GM18951 (cell line): ENCODE data around the gene ANXA11.

Experiments used
- POLR2A ChIP-seq: IDR thresholded peaks from 4 replicates; pipeline ENCODE4 v1.6.1; 2011; ENCODE audit warnings: mild to moderate bottlenecking; ENCODE audit not compliant: insufficient read length, insufficient read depth; ENCODE audit errors: extremely low read depth
- in situ Hi-C: fragments of 300-500 bp; cut with MboI; formaldehyde crosslinking; loops from one replicate; pipeline ENCODE4 v1.12.0; 2022; ENCODE audit warnings: low sequenced_read_pairs, mixed read lengths, inconsistent platforms; ENCODE audit not compliant: unreplicated experiment

ANXA11 gene

GRCh38 chr10:80126876-80127275 is 78.5 kb downstream of the ANXA11 start:
- no peak for TF ChIP-seq POLR2A
- in situ Hi-C loops = no loop called here

GRCh38 chr10:80122746-80123145 is 82.6 kb downstream of the ANXA11 start:
- TF ChIP-seq POLR2A = no peak
- in situ Hi-C loops = no loop called here

GRCh38 chr10:80122110-80122710 is 83.1 kb downstream of the ANXA11 start:
- in situ Hi-C loops = no loop called here
- TF ChIP-seq POLR2A = no peak

GRCh38 chr10:80118669-80119068 is 86.7 kb downstream of the ANXA11 start:
- in situ Hi-C loops = no loop called here
- TF ChIP-seq POLR2A = no peak

GRCh38 chr10:80110986-80111385 is 94.4 kb downstream of the ANXA11 start:
- in situ Hi-C loops = no loop called here
- TF ChIP-seq POLR2A = no peak

- TF ChIP-seq POLR2A = no peak
- in situ Hi-C loops = no loop called here
These were observed 96.6 kb downstream of the ANXA11 start for GRCh38 chr10:80108576-80109239.

- TF ChIP-seq POLR2A = no peak
- in situ Hi-C loops = no loop called here
These were observed 101.0 kb downstream of the ANXA11 start for GRCh38 chr10:80104066-80104926.
